SK-N-SH (cell line): ENCODE results near the gene UAP1L1. TPM values are rescaled to one million over a fixed set of nuclear protein-coding genes. Genes with fewer than 3 reads are reported as not detected.

Experiments
- CTCF ChIA-PET: fragments of 300-600, 350-600 bp; formaldehyde crosslinking; extraction: SDS; loops from one replicate; lab custom pipeline; 2021; lab: Yijun Ruan, JAX
- POLR2A ChIA-PET: fragments of 350-600 bp; sonication (Branson Sonifier 250); formaldehyde crosslinking; extraction: SDS; loops from one replicate; lab custom pipeline; 2020; ENCODE audit warnings: antibody characterized with exemption, inconsistent platforms; lab: Yijun Ruan, JAX
- DNase-seq: peaks from one replicate; pipeline ENCODE4 v3.0.0; 2012
- H2AFZ ChIP-seq: fragments of 200-600 bp; sonication (generic); 2 replicates; pipeline ENCODE4 v1.8.1; 2016; ENCODE audit warnings: antibody characterized with exemption, mild to moderate bottlenecking, low read depth
- H3F3A ChIP-seq: fragments of 200-600 bp; sonication (generic); replicated peaks from 2 replicates; pipeline ENCODE3; 2016; ENCODE audit warnings: antibody characterized with exemption, mild to moderate bottlenecking; ENCODE audit not compliant: insufficient read depth
- H3K27ac ChIP-seq, 2 experiments: fragments of 200-500 bp in 1 of 2; fragments of 200-600 bp in 1 of 2; sonication (Bioruptor generic) in 1 of 2; sonication (generic), shearing (Covaris generic) in 1 of 2; 2 replicates each; pipeline versions ENCODE4 v1.5.1 to v1.6.1; 2014 to 2016; ENCODE audit warnings: low read depth in 2 of 2, inconsistent platforms in 1 of 2, low read length in 1 of 2, mild to moderate bottlenecking in 1 of 2, mixed read lengths in 1 of 2
- H3K27me3 ChIP-seq: fragments of 200-600 bp; sonication (generic), shearing (Covaris generic); 2 replicates; pipeline ENCODE4 v1.6.1; 2016; ENCODE audit warnings: mixed run types; ENCODE audit not compliant: insufficient read depth
- H3K36me3 ChIP-seq, 2 experiments: fragments of 200-500 bp in 1 of 2; fragments of 200-600 bp in 1 of 2; sonication (Bioruptor generic) in 1 of 2; sonication (generic) in 1 of 2; replicated peaks in 1 of 2; 2 replicates each; pipeline versions ENCODE3 to v1.5.1; 2014 to 2016; ENCODE audit warnings: low read length in 1 of 2, mild to moderate bottlenecking in 1 of 2; ENCODE audit not compliant: insufficient read depth in 2 of 2, control insufficient read depth in 1 of 2
- H3K4me1 ChIP-seq, 2 experiments: fragments of 200-500 bp in 1 of 2; fragments of 200-600 bp in 1 of 2; sonication (Bioruptor generic) in 1 of 2; sonication (generic), shearing (Covaris generic) in 1 of 2; 2 replicates each; pipeline versions ENCODE4 v1.5.1 to v1.6.1; 2014 to 2016; ENCODE audit warnings: low read depth in 1 of 2, low read length in 1 of 2, mixed run types in 1 of 2; ENCODE audit not compliant: insufficient read depth in 2 of 2, control insufficient read depth in 1 of 2
- H3K4me2 ChIP-seq: fragments of 200-600 bp; sonication (generic), shearing (Covaris generic); 2 replicates; pipeline ENCODE4 v1.6.1; 2017; ENCODE audit warnings: mixed run types
- H3K4me3 ChIP-seq, 2 experiments: fragments of 200-500 bp in 1 of 2; fragments of 200-600 bp in 1 of 2; sonication (Bioruptor generic) in 1 of 2; sonication (generic), shearing (Covaris generic) in 1 of 2; 2 replicates each; pipeline versions ENCODE4 v1.5.1 to v1.8.1; 2014 to 2016; ENCODE audit warnings: low read depth in 2 of 2, inconsistent platforms in 1 of 2, low read length in 1 of 2, mild to moderate bottlenecking in 1 of 2, mixed read lengths in 1 of 2, moderate library complexity in 1 of 2
- H3K79me2 ChIP-seq: fragments of 200-600 bp; sonication (generic); 2 replicates; pipeline ENCODE4 v1.8.1; 2017; ENCODE audit warnings: mild to moderate bottlenecking; ENCODE audit not compliant: insufficient read depth
- H3K9ac ChIP-seq: fragments of 200-600 bp; sonication (generic); 2 replicates; pipeline ENCODE4 v1.6.1; 2017; ENCODE audit warnings: mixed run types
- H3K9me2 ChIP-seq: fragments of 200-600 bp; sonication (generic); 2 replicates; pipeline ENCODE4 v1.6.1; 2017; ENCODE audit warnings: mixed run types
- H3K9me3 ChIP-seq: fragments of 200-600 bp; sonication (generic); 2 replicates; pipeline ENCODE4 v1.6.1; 2017; ENCODE audit warnings: mixed run types, mild to moderate bottlenecking, moderate library complexity
- H4K20me1 ChIP-seq: fragments of 200-600 bp; sonication (generic); 2 replicates; pipeline ENCODE4 v1.6.1; 2017; ENCODE audit warnings: mild to moderate bottlenecking, mixed run types; ENCODE audit not compliant: insufficient read depth
- CTCF ChIP-seq: fragments of 200-600 bp; sonication (generic); IDR thresholded peaks from 2 replicates; pipeline ENCODE4 v1.6.1; 2017; ENCODE audit warnings: antibody characterized with exemption, mild to moderate bottlenecking, moderate library complexity
- FOXM1 ChIP-seq: IDR thresholded peaks from 2 replicates; pipeline ENCODE4 v1.4.0; 2012; ENCODE audit warnings: low read depth, mild to moderate bottlenecking
- GABPA ChIP-seq: IDR thresholded peaks from 2 replicates; pipeline ENCODE4 v1.4.0; 2012; ENCODE audit warnings: low read depth, mild to moderate bottlenecking
- JUND ChIP-seq: IDR thresholded peaks from 2 replicates; pipeline ENCODE4 v1.4.0; 2012
- MAX ChIP-seq: IDR thresholded peaks from 2 replicates; pipeline ENCODE4 v1.4.0; 2012; ENCODE audit warnings: low read depth
- RCOR1 ChIP-seq: fragments of 150-350 bp; IDR thresholded peaks from 2 replicates; pipeline ENCODE4 v1.6.1; 2017; ENCODE audit warnings: antibody characterized with exemption, low read length
- REST ChIP-seq: IDR thresholded peaks from 2 replicates; pipeline ENCODE4 v1.6.1; 2012; ENCODE audit warnings: mild to moderate bottlenecking, low read depth, low read length, moderate library complexity
- RXRA ChIP-seq: IDR thresholded peaks from 2 replicates; pipeline ENCODE4 v1.4.0; 2012; ENCODE audit warnings: low read depth, mild to moderate bottlenecking, borderline replicate concordance
- SMC3 ChIP-seq: IDR thresholded peaks from 2 replicates; pipeline ENCODE4 v1.6.1; 2012; ENCODE audit warnings: low read depth, low read length, improper control_type of control experiment
- TAF1 ChIP-seq: IDR thresholded peaks from 2 replicates; pipeline ENCODE4 v1.6.1; 2012; ENCODE audit warnings: low read depth, mild to moderate bottlenecking, low read length, moderate library complexity, borderline replicate concordance
- ZBTB33 ChIP-seq: IDR thresholded peaks from 2 replicates; pipeline ENCODE4 v1.4.0; 2012; ENCODE audit warnings: low read depth, borderline replicate concordance
- WGBS: methylation state at CpG from one replicate; pipeline ENCODE4 v1.1.6; 2017; ENCODE audit warnings: low lambda C conversion rate; 5-methylcytosine and 5-hydroxymethylcytosine counted together
- polyA plus RNA-seq, 3 experiments: library from polyadenylated mRNA; depleted of rRNA; stranded (reverse); fragments of >200 nt; gene quantifications; 2 replicates each; pipeline ENCODE4 v1.2.3, GENCODE V29; 2012

Gene UAP1L1
- polyA plus RNA-seq, 1 of the 3 experiments (the other 2 are of a cell fraction): 5.6 TPM

- Histone ChIP-seq H3K4me2 (no peak overlapping the region), H3K79me2 (0 out of 2 replicates have a peak, but pooled peaks cover 3% of the 10 kb centered on the region), H3K36me3 (no peaks in the 10 kb centered on the region), H3K4me3 (no peak overlapping the region), H3F3A (peaks cover 4% of the 10 kb centered on the region), H2AFZ (no peak overlapping the region), H3K9me3 (no peaks in the 10 kb centered on the region), H3K9me2 (no peaks in the 10 kb centered on the region), H3K4me1 (peaks cover 5 to 51% of the 10 kb centered on the region in 2 experiments; a peak in 1 of 4 replicates), H3K9ac (no peak overlapping the region), H3K27ac (no peak overlapping the region), H4K20me1 (no peaks in the 10 kb centered on the region), H3K27me3 (no peaks in the 10 kb centered on the region)
- ChIA-PET CTCF (interaction anchor here (0.6 to 15.1 kb wide), 12 partner anchors 8 to 263 kb away, joined by 3 to 350 read pairs (median 16); partner anchors contain the start of genes C8G, CLIC3, FBXW5 and LCN12), POLR2A (no interaction called here)
- no peak for DNase-seq
- TF ChIP-seq SMC3: no peak
- TF ChIP-seq RCOR1: no peak
- TF ChIP-seq RXRA: no peak
- TF ChIP-seq TAF1: no peak
- no peak for TF ChIP-seq GABPA
- no peak for TF ChIP-seq REST
- TF ChIP-seq CTCF: no peak
- no peak for TF ChIP-seq JUND
- no peak for TF ChIP-seq MAX
- TF ChIP-seq FOXM1: no peak
- TF ChIP-seq ZBTB33: no peak
- WGBS: 93% methylated on average over 36 of the region's 65 CpGs
Measured at GRCh38 chr9:137030538-137031527, 46.5 kb upstream of the UAP1L1 start.
